ENCODE measurements around the gene ACTR10.
"Not testable (repeated sequence)": the region's sequence is repeated elsewhere in the genome, so short reads cannot be mapped to it uniquely, and the experiment has no call there.

ACTR10 gene

GRCh38 chr14:58227096-58227819, 27.3 kb downstream of the ACTR10 start:
- DNase-seq: no peak

GRCh38 chr14:58238252-58239243, 38.6 kb downstream of the ACTR10 start:
- DNase-seq: no peak

- peak; percentile 60 to 85 (median 82) for DNase-seq
Measured at GRCh38 chr14:58239244-58240195, 39.6 kb downstream of the ACTR10 start.

- DNase-seq: peak in 2 of 3 experiments; percentile 42 to 76
Measured at GRCh38 chr14:58243790-58244555, 44.0 kb downstream of the ACTR10 start.

- peak; percentile 98 to 99 (median 98) for DNase-seq
Measured at GRCh38 chr14:58244556-58245387, 44.8 kb downstream of the ACTR10 start, which contains the start of gene PSMA3. Gene PSMA3 (plus strand): TSS chr14:58244843. CDS start chr14:58244921, 78 bp downstream.

GRCh38 chr14:58245562-58245961, 45.6 kb downstream of the ACTR10 start:
- no peak for DNase-seq

- no peak for DNase-seq
Measured at GRCh38 chr14:58249611-58250010, 49.7 kb downstream of the ACTR10 start.

- DNase-seq: no peak
Measured at GRCh38 chr14:58258156-58258555, 58.2 kb downstream of the ACTR10 start.

GRCh38 chr14:58262005-58262404, 62.1 kb downstream of the ACTR10 start:
- DNase-seq: not testable (repeated sequence)

GRCh38 chr14:58265401-58265800, 65.5 kb downstream of the ACTR10 start:
- DNase-seq: no peak

- DNase-seq: no peak
Measured at GRCh38 chr14:58270628-58271027, 70.7 kb downstream of the ACTR10 start.

- peak in 1 of 3 experiments; percentile 13 for DNase-seq
Measured at GRCh38 chr14:58272588-58273372, 72.8 kb downstream of the ACTR10 start.

GRCh38 chr14:58274881-58275280, 74.9 kb downstream of the ACTR10 start:
- DNase-seq: no peak

- DNase-seq: no peak
Measured at GRCh38 chr14:58275527-58276190, 75.7 kb downstream of the ACTR10 start.

GRCh38 chr14:58276208-58276607, 76.3 kb downstream of the ACTR10 start:
- no peak for DNase-seq

- DNase-seq: no peak
Measured at GRCh38 chr14:58278177-58278576, 78.2 kb downstream of the ACTR10 start.

- no peak for DNase-seq
Measured at GRCh38 chr14:58280954-58281787, 81.2 kb downstream of the ACTR10 start.

GRCh38 chr14:58281969-58282368, 82.0 kb downstream of the ACTR10 start:
- no peak for DNase-seq
